Measurements from ENCODE around the gene NPAS3.

GRCh38 chr14:33493990-33494389 is 555.3 kb downstream of the NPAS3 start:
- TF ChIP-seq CTCF (conservative IDR thresholded peaks at IDR 0.05) (no peak), EZH2 (IDR thresholded peaks at IDR 0.05; ENCODE audit: low read depth) (no peak)
